ENCODE measurements around the gene CBFB.

Gene CBFB

DNA sequence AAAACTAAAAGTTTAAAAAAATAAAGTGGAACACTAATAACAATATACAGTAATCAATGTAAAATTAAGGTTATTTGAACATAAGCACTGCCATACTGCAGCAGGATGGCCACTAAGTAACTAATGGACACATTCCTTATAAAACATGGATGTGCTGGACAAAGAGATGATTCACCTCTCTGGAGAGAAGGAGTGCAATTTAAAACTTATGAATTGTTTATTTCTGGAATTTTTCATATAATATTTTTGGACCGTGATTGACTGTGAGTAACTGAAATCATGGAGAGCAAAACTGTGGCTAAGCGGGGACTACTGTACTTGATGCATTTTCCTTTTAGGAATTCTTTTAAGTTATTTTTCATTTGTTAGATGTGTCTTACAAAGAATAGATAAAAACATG, 21.8 kb downstream of the CBFB start:
- TF ChIP-seq, protein P1, sequence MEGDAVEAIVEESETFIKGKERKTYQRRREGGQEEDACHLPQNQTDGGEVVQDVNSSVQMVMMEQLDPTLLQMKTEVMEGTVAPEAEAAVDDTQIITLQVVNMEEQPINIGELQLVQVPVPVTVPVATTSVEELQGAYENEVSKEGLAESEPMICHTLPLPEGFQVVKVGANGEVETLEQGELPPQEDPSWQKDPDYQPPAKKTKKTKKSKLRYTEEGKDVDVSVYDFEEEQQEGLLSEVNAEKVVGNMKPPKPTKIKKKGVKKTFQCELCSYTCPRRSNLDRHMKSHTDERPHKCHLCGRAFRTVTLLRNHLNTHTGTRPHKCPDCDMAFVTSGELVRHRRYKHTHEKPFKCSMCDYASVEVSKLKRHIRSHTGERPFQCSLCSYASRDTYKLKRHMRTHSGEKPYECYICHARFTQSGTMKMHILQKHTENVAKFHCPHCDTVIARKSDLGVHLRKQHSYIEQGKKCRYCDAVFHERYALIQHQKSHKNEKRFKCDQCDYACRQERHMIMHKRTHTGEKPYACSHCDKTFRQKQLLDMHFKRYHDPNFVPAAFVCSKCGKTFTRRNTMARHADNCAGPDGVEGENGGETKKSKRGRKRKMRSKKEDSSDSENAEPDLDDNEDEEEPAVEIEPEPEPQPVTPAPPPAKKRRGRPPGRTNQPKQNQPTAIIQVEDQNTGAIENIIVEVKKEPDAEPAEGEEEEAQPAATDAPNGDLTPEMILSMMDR (IDR thresholded peaks at IDR 0.05): no peak
- Histone ChIP-seq H3K27ac (no peak overlapping the region), H3K36me3 (peaks cover 0 to 13% (median 7%) of the 10 kb centered on the region in 3 donors), H3K27me3 (no peaks in the 10 kb centered on the region), H3K4me3 (no peak overlapping the region), H3K9me3 (no peaks in the 10 kb centered on the region), H3K4me1 (no peaks in the 10 kb centered on the region)
- DNase-seq: no peak
- intact Hi-C loops (cut with DNase I; ENCODE audit: low total_unique reads): no loop called here

DNA sequence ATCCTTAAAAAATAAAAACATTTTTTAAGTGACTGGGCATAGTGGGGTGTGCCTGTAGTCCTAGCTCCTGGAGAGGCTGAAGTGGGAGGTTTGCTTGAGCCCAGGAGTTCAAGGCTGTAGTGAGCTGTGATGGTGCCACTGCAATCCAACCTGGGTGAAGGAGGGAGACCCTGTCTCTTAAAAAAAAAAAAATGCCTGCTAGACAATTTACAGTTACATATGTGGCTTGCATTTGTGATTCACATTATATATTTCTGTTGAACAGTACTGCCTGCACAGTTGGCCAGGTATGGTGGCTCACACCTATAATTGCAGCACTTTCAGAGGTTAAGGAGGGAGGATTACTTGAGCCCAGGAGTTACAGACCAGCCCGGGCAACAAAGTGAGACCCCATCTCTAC, 23.4 kb downstream of the CBFB start:
- no peak overlapping the region for H3K4me3 ChIP-seq
- H3K36me3 ChIP-seq: peaks cover 0 to 7% (median 6%) of the 10 kb centered on the region in 3 donors
- intact Hi-C loops (cut with DNase I; ENCODE audit: low total_unique reads): no loop called here
- TF ChIP-seq, protein P1 (IDR thresholded peaks at IDR 0.05): no peak
- no peaks in the 10 kb centered on the region for H3K4me1 ChIP-seq
- no peak for DNase-seq
- no peaks in the 10 kb centered on the region for H3K27me3 ChIP-seq
- no peak overlapping the region for H3K27ac ChIP-seq
- no peaks in the 10 kb centered on the region for H3K9me3 ChIP-seq

DNA sequence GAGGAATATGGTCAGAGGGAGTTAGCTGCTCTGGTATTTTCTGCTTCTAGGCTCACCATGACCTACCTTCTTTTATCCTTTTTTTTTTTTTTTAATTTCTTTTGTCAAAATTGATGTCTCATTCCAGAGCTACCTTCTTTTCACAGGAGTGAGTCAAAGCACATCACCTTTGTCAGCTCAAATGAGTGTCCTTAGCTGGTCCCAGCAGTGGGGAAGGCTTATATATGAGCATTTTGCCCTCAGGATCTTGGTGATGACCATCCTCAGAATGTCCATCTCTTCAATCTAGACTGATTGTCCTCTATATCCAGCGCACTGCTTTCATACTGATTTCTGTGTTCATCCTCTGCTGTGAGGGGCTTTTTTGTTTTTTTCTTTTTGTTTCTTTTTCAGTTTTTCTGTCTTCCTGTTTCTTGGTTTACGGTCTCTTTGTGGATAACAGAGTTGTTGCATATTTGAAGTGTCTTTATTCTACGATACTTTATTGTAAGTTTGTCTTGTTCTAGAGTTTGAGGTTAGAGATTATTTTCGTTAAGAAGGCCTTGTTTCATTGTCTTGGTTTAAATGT, 24.9 kb downstream of the CBFB start:
- Histone ChIP-seq H3K27me3 (no peaks in the 10 kb centered on the region), H3K36me3 (peaks cover 0 to 7% (median 6%) of the 10 kb centered on the region in 3 donors), H3K4me1 (no peaks in the 10 kb centered on the region), H3K27ac (no peak overlapping the region), H3K4me3 (no peak overlapping the region), H3K9me3 (no peaks in the 10 kb centered on the region)
- intact Hi-C loops (cut with DNase I; ENCODE audit: low total_unique reads): no loop called here
- TF ChIP-seq, protein P1 (IDR thresholded peaks at IDR 0.05): no peak
- no peak for DNase-seq

DNA sequence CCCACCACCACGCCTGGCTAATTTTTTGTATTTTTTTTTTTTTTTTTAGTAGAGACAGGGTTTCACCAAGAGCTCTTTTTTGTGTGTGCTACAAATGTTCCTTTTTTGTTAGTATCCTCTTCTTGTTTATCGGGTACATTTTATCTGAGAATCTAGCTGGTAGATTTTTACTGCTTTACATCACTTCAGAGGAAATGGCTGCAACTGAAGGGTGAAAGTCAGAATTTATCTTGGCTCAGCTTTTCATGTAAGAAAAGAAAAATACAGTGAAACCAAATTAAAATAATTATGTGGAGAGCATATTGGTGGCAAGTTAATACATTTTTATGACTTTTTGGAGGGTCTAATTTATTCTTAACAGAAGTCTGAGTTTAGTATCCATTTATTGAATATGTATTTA, 26.0 kb downstream of the CBFB start:
- intact Hi-C loops (cut with DNase I; ENCODE audit: low total_unique reads): no loop called here
- H3K27ac ChIP-seq: no peak overlapping the region
- peaks cover 0 to under 1% (median 0%) of the 10 kb centered on the region in 3 donors for H3K36me3 ChIP-seq
- no peaks in the 10 kb centered on the region for H3K27me3 ChIP-seq
- DNase-seq: no peak
- no peak overlapping the region for H3K4me3 ChIP-seq
- TF ChIP-seq, protein P1 (IDR thresholded peaks at IDR 0.05): no peak
- H3K9me3 ChIP-seq: no peaks in the 10 kb centered on the region
- no peaks in the 10 kb centered on the region for H3K4me1 ChIP-seq

DNA sequence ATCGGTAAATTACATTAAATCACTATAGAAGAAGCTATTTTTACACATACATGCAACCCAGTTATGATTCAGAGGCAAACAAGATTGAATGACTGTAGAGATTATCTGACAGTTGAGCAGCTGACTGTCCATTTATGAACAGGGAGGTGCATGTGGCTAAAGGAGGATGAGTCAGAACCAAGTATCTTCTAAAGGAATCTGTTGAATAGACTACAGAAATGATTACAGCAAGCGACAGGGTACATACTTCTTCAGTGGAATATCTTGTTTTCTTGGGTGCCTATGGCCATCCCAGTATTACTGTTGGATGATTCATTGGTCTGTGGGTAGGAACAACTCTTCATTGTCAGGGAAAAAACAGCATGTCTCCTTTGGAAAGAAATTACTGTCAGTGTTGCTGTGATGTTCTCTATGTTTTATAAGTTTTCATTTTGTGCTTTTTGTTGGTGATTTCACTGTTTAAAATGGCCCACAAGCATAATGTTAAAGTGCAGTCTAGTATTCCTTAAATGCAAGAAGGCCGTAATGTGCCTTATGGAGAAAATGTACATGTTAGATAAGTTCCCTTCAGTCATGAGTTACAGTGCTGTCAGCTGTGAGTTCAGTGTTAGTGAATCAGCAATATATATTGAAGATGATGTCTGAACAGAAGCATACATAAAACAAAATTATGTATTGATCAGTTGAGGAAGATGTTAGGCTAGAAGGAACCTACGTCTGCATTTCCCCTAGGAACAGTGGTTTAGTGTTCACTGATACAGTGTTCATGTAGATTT, 27.0 kb downstream of the CBFB start:
- no peak overlapping the region for H3K27ac ChIP-seq
- peaks cover 0 to 8% (median 0%) of the 10 kb centered on the region in 3 donors for H3K36me3 ChIP-seq
- no peak for DNase-seq
- no peaks in the 10 kb centered on the region for H3K4me1 ChIP-seq
- TF ChIP-seq, protein P1 (IDR thresholded peaks at IDR 0.05): no peak
- no peaks in the 10 kb centered on the region for H3K27me3 ChIP-seq
- H3K9me3 ChIP-seq: no peaks in the 10 kb centered on the region
- intact Hi-C loops (cut with DNase I; ENCODE audit: low total_unique reads): no loop called here
- no peak overlapping the region for H3K4me3 ChIP-seq
